Chondrocyte (in vitro differentiated cells): Measurements from ENCODE around the gene FREM1. TPM values are rescaled to one million over a fixed set of nuclear protein-coding genes. Genes with fewer than 3 reads are reported as not detected.

Experiments
- DNase-seq: peaks from one replicate; pipeline ENCODE4 v3.0.0; 2021; ENCODE audit warnings: mixed read lengths, low spot score
- H3K27ac Mint-ChIP-seq: one replicate; pipeline ENCODE4 v1.8.0; 2021; ENCODE audit warnings: mild to moderate bottlenecking, moderate library complexity, mixed read lengths; ENCODE audit not compliant: unreplicated experiment
- H3K27me3 Mint-ChIP-seq: 2 replicates; pipeline ENCODE4 v1.8.0; 2021; ENCODE audit warnings: low read depth, mixed read lengths
- H3K36me3 Mint-ChIP-seq: 2 replicates; pipeline ENCODE4 v1.8.0; 2021; ENCODE audit warnings: low read depth, mixed read lengths
- H3K4me1 Mint-ChIP-seq: 2 replicates; pipeline ENCODE4 v1.8.0; 2021; ENCODE audit warnings: low read depth, mild to moderate bottlenecking, mixed read lengths
- H3K4me3 Mint-ChIP-seq: one replicate; pipeline ENCODE4 v1.8.0; 2021; ENCODE audit warnings: mild to moderate bottlenecking, moderate library complexity, mixed read lengths; ENCODE audit not compliant: unreplicated experiment
- H3K9me3 Mint-ChIP-seq: 2 replicates; pipeline ENCODE4 v1.8.0; 2021; ENCODE audit warnings: low read depth, mixed read lengths
- CTCF ChIP-seq: fragments of 200-600 bp; sonication (generic); IDR thresholded peaks from 2 replicates; pipeline ENCODE4 v1.5.0; 2021; ENCODE audit warnings: antibody characterized with exemption, mild to moderate bottlenecking, moderate library complexity
- total RNA-seq: library from RNA; stranded (reverse); gene quantifications from 3 replicates; pipeline ENCODE4 v1.2.1, GENCODE V29; 2021

The FREM1 gene
- total RNA-seq, 1 donor from 2014 or later = 2.2 TPM

DNA sequence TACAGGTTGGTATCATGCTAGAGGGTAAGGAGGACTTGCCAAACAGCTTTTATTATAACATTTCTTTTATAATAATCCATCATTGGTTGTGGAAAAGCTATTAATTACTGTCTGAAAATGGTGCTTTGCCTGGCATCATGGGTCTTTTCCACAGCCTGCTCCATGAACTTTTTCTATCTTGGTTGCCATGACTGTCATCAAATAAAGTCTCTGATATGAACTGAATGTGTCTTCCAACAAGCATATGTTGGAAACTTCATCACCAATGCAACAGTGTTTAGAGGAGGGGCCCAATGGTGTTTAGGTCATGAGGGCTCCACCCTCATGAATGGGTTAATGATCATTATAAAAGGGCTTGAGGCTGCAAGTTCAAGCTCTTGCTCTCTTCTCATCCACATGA lies 81.0 kb downstream of the FREM1 start:
- TF ChIP-seq CTCF = no peak
- no peak for DNase-seq
- Mint-ChIP-seq H3K9me3 (no peaks in the 10 kb centered on the region), H3K36me3 (no peaks in the 10 kb centered on the region), H3K4me3 (no peak overlapping the region), H3K27me3 (no peaks in the 10 kb centered on the region), H3K27ac (no peak overlapping the region), H3K4me1 (no peaks in the 10 kb centered on the region)

DNA sequence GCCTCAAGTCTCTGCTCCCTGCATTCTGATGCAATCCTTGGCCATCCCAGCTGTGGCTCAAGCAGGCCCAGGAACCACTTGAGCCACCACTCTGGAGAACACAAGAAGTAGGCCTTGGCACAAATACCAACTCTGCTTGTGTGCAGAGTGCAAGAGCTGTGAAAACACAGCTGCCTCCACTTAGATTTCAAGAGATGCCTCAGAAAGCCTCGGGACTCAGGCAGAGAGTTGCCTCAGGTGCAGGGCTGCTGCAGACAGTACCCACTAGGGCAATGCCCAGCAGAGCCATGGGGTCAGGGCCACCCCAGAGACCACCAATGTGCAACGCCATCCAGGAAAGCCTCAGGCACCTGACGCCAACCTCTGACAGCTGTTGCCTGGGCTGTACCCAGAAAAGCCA lies 82.4 kb downstream of the FREM1 start:
- TF ChIP-seq CTCF = no peak
- Mint-ChIP-seq H3K9me3 (no peaks in the 10 kb centered on the region), H3K4me1 (no peaks in the 10 kb centered on the region), H3K4me3 (no peak overlapping the region), H3K27me3 (no peaks in the 10 kb centered on the region), H3K27ac (no peak overlapping the region), H3K36me3 (no peaks in the 10 kb centered on the region)
- DNase-seq = no peak

GRCh38 chr9:14824481-14824880 lies 85.7 kb downstream of the FREM1 start:
- Mint-ChIP-seq H3K27me3 (no peaks in the 10 kb centered on the region), H3K4me3 (no peak overlapping the region), H3K27ac (no peak overlapping the region), H3K4me1 (no peaks in the 10 kb centered on the region), H3K9me3 (no peaks in the 10 kb centered on the region), H3K36me3 (no peaks in the 10 kb centered on the region)
- no peak for TF ChIP-seq CTCF
- DNase-seq = no peak

GRCh38 chr9:14823800-14824199 lies 86.4 kb downstream of the FREM1 start:
- DNase-seq = no peak
- no peak overlapping the region for H3K4me3 Mint-ChIP-seq
- no peaks in the 10 kb centered on the region for H3K36me3 Mint-ChIP-seq
- H3K4me1 Mint-ChIP-seq = no peaks in the 10 kb centered on the region
- H3K9me3 Mint-ChIP-seq = no peaks in the 10 kb centered on the region
- H3K27ac Mint-ChIP-seq = no peak overlapping the region
- H3K27me3 Mint-ChIP-seq = no peaks in the 10 kb centered on the region
- no peak for TF ChIP-seq CTCF

GRCh38 chr9:14822666-14823065 lies 87.6 kb downstream of the FREM1 start:
- no peak overlapping the region for H3K27ac Mint-ChIP-seq
- no peaks in the 10 kb centered on the region for H3K9me3 Mint-ChIP-seq
- H3K4me1 Mint-ChIP-seq = no peaks in the 10 kb centered on the region
- H3K36me3 Mint-ChIP-seq = no peaks in the 10 kb centered on the region
- H3K4me3 Mint-ChIP-seq = no peak overlapping the region
- H3K27me3 Mint-ChIP-seq = no peaks in the 10 kb centered on the region
- DNase-seq = no peak
- no peak for TF ChIP-seq CTCF
